K562 (cell line): ENCODE measurements around the gene ASIC3. TPM values are rescaled to one million over a fixed set of nuclear protein-coding genes. Genes with fewer than 3 reads are reported as not detected.
A peak's percentile ranks its signal among the peaks of the same experiment; 100 is the strongest.

Experiments used
- ARNT ChIP-seq, 2 experiments: fragments of 450-650 bp; IDR thresholded peaks; 2 replicates each; pipeline ENCODE4 v1.6.1; 2016; ENCODE audit warnings: mild to moderate bottlenecking in 1 of 2
- BMI1 ChIP-seq: fragments of 150-350 bp; IDR thresholded peaks from 2 replicates; pipeline ENCODE4 v1.6.1; 2014; ENCODE audit warnings: low read length
- KDM2B ChIP-seq: fragments of 250-450 bp; sonication (Bioruptor Pico); IDR thresholded peaks from 2 replicates; pipeline ENCODE4 v1.8.0; 2021; ENCODE audit warnings: mild to moderate bottlenecking, moderate library complexity
- KLF16 ChIP-seq: IDR thresholded peaks from 2 replicates; pipeline ENCODE4 v1.6.1; 2016; ENCODE audit warnings: antibody characterized with exemption
- MAZ ChIP-seq, 2 experiments: fragments of 450-650 bp in 1 of 2; sonication (generic) in 1 of 2; formaldehyde crosslinking; IDR thresholded peaks in 1 of 2; conservative IDR thresholded peaks in 1 of 2; 2 replicates each; pipeline versions ENCODE4 v1.4.0 to v1.5.0; 2020; ENCODE audit warnings: mild to moderate bottlenecking in 1 of 2, missing genetic modification reagents in 1 of 2
- NFIX ChIP-seq: fragments of 250-450 bp; sonication (Bioruptor Pico); IDR thresholded peaks from 2 replicates; pipeline ENCODE4 v1.4.0; 2020; ENCODE audit warnings: low read depth, mild to moderate bottlenecking, moderate library complexity
- PTTG1 ChIP-seq: fragments of 450-650 bp; IDR thresholded peaks from 2 replicates; pipeline ENCODE4 v1.6.1; 2016; ENCODE audit warnings: low read depth, mild to moderate bottlenecking, missing genetic modification characterization, missing compliant biosample characterization
- RBM14 ChIP-seq: fragments of 200-400 bp; formaldehyde crosslinking; IDR thresholded peaks from 2 replicates; pipeline ENCODE4 v1.6.1; 2018; ENCODE audit warnings: low read depth, mild to moderate bottlenecking, low read length, moderate library complexity, borderline replicate concordance; ENCODE audit not compliant: insufficient read depth
- RUNX1 ChIP-seq: sonication (generic); IDR thresholded peaks from 2 replicates; pipeline ENCODE4 v1.6.1; 2016; ENCODE audit warnings: antibody characterized with exemption, low read depth
- SIN3B ChIP-seq: fragments of 450-650 bp; IDR thresholded peaks from 2 replicates; pipeline ENCODE4 v1.6.1; 2017; ENCODE audit warnings: low read depth, mild to moderate bottlenecking, moderate library complexity
- SMARCC2 ChIP-seq: fragments of 450-650 bp; IDR thresholded peaks from 2 replicates; pipeline ENCODE4 v1.6.1; 2017; ENCODE audit warnings: antibody characterized with exemption, moderate library complexity, mild to moderate bottlenecking, low read depth
- SREBF2 ChIP-seq: sonication (generic); formaldehyde crosslinking; IDR thresholded peaks from 2 replicates; pipeline ENCODE4 v1.4.0; 2020; ENCODE audit warnings: mild to moderate bottlenecking, missing genetic modification reagents
- ZC3H4 ChIP-seq: sonication (generic); formaldehyde crosslinking; IDR thresholded peaks from 2 replicates; pipeline ENCODE4 v1.9.0; 2021; ENCODE audit warnings: missing genetic modification reagents, borderline replicate concordance
- ZFX ChIP-seq: sonication (generic); formaldehyde crosslinking; IDR thresholded peaks from 2 replicates; pipeline ENCODE4 v1.8.0; 2022; ENCODE audit warnings: mild to moderate bottlenecking, missing genetic modification reagents, moderate library complexity
- ZKSCAN1 ChIP-seq: fragments of 150-350 bp; IDR thresholded peaks from 2 replicates; pipeline ENCODE4 v1.6.1; 2016; ENCODE audit warnings: low read depth, low read length
- polyA plus RNA-seq, 8 experiments: library from polyadenylated mRNA; depleted of rRNA in 4 of 8; stranded (reverse) in 5 of 8; unstranded in 3 of 8; fragments of >200 nt; fragmentation: Nextera tagmentation in 2 of 8; fragmentation: Illumina TruSeq in 1 of 8; extraction: Ambion mirVana in 2 of 8; extraction: Trizol in 1 of 8; gene quantifications; 2 replicates each; pipeline versions ENCODE4 v1.2.1 to v1.2.3, GENCODE V29; 2011 to 2014; ENCODE audit warnings: inconsistent platforms in 1 of 8, missing spikeins in 1 of 8
- total RNA-seq, 7 experiments: library from RNA; depleted of rRNA in 6 of 7; stranded (reverse); fragments of >200 nt in 6 of 7; fragmentation: Illumina TruSeq in 2 of 7; extraction: Trizol in 2 of 7; gene quantifications; 2 replicates each; pipeline versions ENCODE4 v1.2.1 to v1.2.3, GENCODE V29; 2011 to 2021; ENCODE audit warnings: low replicate concordance in 1 of 7
- TF ChIP-seq, protein P1 (sequence below): fragments of 450-650 bp; formaldehyde crosslinking; IDR thresholded peaks from 2 replicates; pipeline ENCODE4 v1.4.0; 2022; ENCODE audit warnings: missing genetic modification characterization
- TF ChIP-seq, protein P2 (sequence below): fragments of 250-450 bp; sonication (Bioruptor Pico); IDR thresholded peaks from 2 replicates; pipeline ENCODE4 v1.8.0; 2021; ENCODE audit warnings: borderline replicate concordance, mild to moderate bottlenecking, moderate library complexity; ENCODE audit not compliant: poor library complexity, severe bottlenecking
- TF ChIP-seq, protein P3 (sequence below), 3 experiments: fragments of 200-800 bp in 1 of 3; sonication (Bioruptor generic) in 1 of 3; sonication (generic) in 1 of 3; formaldehyde crosslinking in 1 of 3; IDR thresholded peaks; 2 replicates each; pipeline versions ENCODE4 v1.6.1 to v1.8.0; 2016 to 2022; ENCODE audit warnings: mild to moderate bottlenecking in 2 of 3, missing compliant biosample characterization in 2 of 3, missing genetic modification characterization in 2 of 3, missing genetic modification reagents in 1 of 3
- TF ChIP-seq, protein P4 (sequence below): sonication (generic); formaldehyde crosslinking; IDR thresholded peaks from 2 replicates; pipeline ENCODE4 v1.8.0; 2022; ENCODE audit warnings: missing genetic modification reagents, mild to moderate bottlenecking, moderate library complexity, borderline replicate concordance
- TF ChIP-seq, protein P5 (sequence below), 2 experiments: fragments of 450-650 bp; conservative IDR thresholded peaks; 2 replicates each; pipeline ENCODE4 v1.6.1; 2017; ENCODE audit warnings: mild to moderate bottlenecking in 2 of 2, moderate library complexity in 2 of 2

ASIC3 gene
- total and polyA plus RNA-seq, 9 of the 15 experiments (the other 6 are each of a cell fraction or from before 2014, with no cell fraction given), result 0.11 to 5.0 (median 0.87) TPM

DNA sequence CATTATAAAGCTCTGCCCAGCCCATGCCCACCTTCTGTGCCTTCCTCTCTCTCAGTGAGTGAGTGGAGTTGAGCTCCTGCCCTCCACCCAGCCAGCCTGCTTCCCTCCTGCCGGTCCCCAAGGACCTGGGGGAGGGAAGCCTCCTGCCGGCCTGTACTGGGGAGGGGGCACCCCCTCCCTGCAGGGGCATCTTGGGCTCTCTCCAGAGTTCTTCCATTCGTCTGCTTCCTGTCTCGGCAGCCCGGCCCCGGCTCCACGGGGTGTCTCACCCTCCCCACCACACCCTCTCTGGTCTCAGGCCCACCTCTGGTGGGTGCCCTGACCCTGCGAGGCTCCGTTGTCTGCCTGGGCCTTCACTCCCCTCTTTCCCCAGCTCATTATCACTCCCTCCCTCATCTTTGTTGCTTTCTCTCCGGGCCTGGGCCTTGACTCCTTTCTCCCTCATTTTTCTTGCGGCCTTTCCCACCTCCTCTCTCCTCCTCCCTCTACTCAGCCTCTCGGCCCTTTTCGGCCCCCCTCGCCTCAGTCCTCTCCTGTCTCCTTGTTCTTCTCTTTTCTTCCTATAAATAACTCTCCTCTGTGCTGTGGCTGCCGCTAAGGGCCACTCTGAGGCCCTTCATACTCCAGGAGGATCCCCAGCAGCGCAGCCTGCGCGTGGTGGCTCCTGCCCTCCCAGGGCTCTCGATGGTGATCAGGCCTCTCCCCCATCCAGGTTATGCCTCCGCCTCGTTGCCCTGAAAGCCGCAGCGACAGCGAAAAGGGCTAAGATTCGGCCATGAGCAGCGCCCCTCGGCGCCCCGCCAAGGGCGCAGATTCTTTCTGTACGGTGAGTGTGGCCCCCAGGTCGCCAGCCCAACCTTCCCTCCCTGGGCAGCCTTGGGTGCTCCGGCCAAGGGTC, 13.1 kb downstream of the ASIC3 start (continued):
- TF ChIP-seq NFIX (CRISPR knock-in tag), result no peak
- TF ChIP-seq BMI1, result no peak
- TF ChIP-seq, protein P1, sequence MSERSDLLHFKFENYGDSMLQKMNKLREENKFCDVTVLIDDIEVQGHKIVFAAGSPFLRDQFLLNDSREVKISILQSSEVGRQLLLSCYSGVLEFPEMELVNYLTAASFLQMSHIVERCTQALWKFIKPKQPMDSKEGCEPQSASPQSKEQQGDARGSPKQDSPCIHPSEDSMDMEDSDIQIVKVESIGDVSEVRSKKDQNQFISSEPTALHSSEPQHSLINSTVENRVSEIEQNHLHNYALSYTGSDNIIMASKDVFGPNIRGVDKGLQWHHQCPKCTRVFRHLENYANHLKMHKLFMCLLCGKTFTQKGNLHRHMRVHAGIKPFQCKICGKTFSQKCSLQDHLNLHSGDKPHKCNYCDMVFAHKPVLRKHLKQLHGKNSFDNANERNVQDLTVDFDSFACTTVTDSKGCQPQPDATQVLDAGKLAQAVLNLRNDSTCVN (CRISPR knock-in tag), result peak; percentile 47; the same call in 1 of the 2 replicates
- TF ChIP-seq RUNX1, result 0 out of 2 replicates have a peak, but pooled peaks have one; percentile 56
- TF ChIP-seq, protein P2, sequence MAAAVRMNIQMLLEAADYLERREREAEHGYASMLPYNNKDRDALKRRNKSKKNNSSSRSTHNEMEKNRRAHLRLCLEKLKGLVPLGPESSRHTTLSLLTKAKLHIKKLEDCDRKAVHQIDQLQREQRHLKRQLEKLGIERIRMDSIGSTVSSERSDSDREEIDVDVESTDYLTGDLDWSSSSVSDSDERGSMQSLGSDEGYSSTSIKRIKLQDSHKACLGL (CRISPR knock-in tag), result no peak
- TF ChIP-seq ZKSCAN1, result no peak
- TF ChIP-seq SMARCC2, result no peak
- peak; percentile 53; the same call in 1 of the 2 replicates for TF ChIP-seq KDM2B (CRISPR knock-in tag)
- 0 out of 2 replicates have a peak, but pooled peaks have one; percentile 41 for TF ChIP-seq SREBF2 (CRISPR knock-in tag)
- TF ChIP-seq, protein P3, sequence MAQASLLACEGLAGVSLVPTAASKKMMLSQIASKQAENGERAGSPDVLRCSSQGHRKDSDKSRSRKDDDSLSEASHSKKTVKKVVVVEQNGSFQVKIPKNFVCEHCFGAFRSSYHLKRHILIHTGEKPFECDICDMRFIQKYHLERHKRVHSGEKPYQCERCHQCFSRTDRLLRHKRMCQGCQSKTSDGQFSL (CRISPR knock-in tag; IDR thresholded peaks at IDR 0.05), result 0 out of 2 replicates have a peak, but pooled peaks have one; percentile 60
- TF ChIP-seq, protein P3 (tag; IDR thresholded peaks at IDR 0.05), result no peak
- TF ChIP-seq ZC3H4, result no peak
- TF ChIP-seq, protein P4, sequence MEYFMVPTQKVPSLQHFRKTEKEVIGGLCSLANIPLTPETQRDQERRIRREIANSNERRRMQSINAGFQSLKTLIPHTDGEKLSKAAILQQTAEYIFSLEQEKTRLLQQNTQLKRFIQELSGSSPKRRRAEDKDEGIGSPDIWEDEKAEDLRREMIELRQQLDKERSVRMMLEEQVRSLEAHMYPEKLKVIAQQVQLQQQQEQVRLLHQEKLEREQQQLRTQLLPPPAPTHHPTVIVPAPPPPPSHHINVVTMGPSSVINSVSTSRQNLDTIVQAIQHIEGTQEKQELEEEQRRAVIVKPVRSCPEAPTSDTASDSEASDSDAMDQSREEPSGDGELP (CRISPR knock-in tag), result 0 out of 2 replicates have a peak, but pooled peaks have one; percentile 2
- no peak for TF ChIP-seq SIN3B
- 0 out of 4 replicates have a peak, but pooled peaks of 1 of the 2 experiments have one; percentile 16 for TF ChIP-seq MAZ (CRISPR knock-in tag; conservative IDR thresholded peaks at IDR 0.05 in 1 of 2, IDR thresholded peaks at IDR 0.05 in 1 of 2)
- TF ChIP-seq, protein P5, sequence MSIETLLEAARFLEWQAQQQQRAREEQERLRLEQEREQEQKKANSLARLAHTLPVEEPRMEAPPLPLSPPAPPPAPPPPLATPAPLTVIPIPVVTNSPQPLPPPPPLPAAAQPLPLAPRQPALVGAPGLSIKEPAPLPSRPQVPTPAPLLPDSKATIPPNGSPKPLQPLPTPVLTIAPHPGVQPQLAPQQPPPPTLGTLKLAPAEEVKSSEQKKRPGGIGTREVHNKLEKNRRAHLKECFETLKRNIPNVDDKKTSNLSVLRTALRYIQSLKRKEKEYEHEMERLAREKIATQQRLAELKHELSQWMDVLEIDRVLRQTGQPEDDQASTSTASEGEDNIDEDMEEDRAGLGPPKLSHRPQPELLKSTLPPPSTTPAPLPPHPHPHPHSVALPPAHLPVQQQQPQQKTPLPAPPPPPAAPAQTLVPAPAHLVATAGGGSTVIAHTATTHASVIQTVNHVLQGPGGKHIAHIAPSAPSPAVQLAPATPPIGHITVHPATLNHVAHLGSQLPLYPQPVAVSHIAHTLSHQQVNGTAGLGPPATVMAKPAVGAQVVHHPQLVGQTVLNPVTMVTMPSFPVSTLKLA (conservative IDR thresholded peaks at IDR 0.05), result no peak
- peak; percentile 58 for TF ChIP-seq ZFX (CRISPR knock-in tag)
- no peak for TF ChIP-seq ARNT (IDR thresholded peaks at IDR 0.05)
- TF ChIP-seq RBM14, result 0 out of 2 replicates have a peak, but pooled peaks have one; percentile 50
- no peak for TF ChIP-seq KLF16
- no peak for TF ChIP-seq PTTG1
